Stimulated activated CD8-positive, alpha-beta memory T cell treated with anti-CD3 and anti-CD28 coated beads, Interleukin-4, amount 100 ng/mL, for 4 hours (primary cell): ENCODE results near the gene RAP1GAP2.

Experiments
- DNase-seq, 2 donors: peaks; one replicate each; pipeline ENCODE4 v3.0.0-alpha.2; 2020; ENCODE audit warnings: low read depth in 2 of 2, low spot score in 1 of 2

Gene RAP1GAP2

DNA sequence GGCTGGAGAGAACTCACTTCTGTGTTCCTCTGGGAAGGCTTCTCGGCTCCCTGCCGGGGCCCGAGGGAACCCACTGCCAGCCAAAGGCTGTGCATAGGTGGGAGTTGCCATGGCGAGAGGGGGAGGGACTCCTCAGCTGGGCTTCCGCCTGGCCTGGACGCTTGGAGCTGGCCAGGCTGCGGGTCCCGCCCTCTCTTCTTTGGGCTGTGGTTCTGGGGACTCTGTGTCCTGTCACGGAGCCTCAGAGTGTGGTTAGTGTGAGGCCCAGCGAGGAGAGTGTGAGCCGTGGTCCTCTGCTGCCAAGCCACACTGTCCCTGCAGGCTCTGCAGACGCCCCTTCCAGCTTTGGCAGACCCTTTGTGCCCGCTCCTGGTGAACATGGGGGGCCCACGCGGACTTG is 144.1 kb downstream of the RAP1GAP2 start:
- DNase-seq: no peak

GRCh38 chr17:2943981-2944380 is 147.7 kb downstream of the RAP1GAP2 start:
- no peak for DNase-seq

DNA sequence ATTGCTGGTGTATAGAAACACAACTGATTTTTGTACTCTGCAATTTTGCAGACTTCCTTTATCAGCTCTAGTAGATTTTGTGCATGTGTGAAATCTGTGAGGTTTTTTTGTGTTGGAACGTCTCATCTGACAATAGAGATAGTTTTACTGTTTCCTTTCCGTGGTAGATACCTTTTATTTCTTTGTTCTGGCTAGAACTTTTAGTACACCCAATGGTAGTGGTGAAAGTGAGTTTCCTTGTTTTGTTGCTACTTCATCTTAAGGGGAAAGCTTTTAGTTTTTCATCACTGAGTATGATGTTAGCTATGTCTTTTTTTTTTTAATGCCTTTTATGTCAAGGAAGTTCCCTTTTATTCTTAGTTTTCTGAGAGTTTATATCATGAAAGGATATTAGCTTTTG is 149.1 kb downstream of the RAP1GAP2 start:
- DNase-seq: no peak

- DNase-seq: no peak
Measured at GRCh38 chr17:2946144-2946543, 149.9 kb downstream of the RAP1GAP2 start.

GRCh38 chr17:2947588-2947950 is 151.3 kb downstream of the RAP1GAP2 start:
- DNase-seq: no peak

DNA sequence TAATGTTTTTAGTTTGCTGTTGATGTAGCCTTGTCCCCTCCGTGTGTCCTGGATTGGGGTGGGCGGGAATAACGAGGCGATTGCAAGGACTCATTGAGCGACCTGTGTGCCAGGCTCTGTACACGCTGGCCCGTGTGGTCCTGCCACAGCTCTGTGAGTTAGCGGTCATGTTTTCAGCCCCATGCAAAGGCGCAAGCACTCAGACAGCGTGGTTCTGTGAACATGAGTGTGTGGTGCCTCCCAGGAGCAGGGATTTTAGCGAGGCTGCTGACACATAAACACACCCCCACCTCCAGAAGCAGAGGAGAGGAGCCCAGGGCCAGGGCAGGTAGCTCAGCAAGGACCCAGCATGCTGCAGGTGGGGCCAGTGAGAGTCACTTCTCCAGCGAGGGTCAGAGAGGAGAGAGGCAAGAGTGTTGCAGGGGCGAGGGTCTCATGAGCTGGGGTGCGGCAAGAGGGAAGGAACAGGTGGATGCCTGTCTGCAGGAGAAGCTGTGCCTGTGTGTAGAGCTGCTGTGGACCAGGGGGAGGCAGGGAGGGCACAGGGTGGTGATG is 151.8 kb downstream of the RAP1GAP2 start:
- DNase-seq: no peak

- no peak for DNase-seq
Measured at GRCh38 chr17:2948721-2949468, 152.7 kb downstream of the RAP1GAP2 start.

- no peak for DNase-seq
Measured at GRCh38 chr17:2949469-2950044, 153.3 kb downstream of the RAP1GAP2 start.

DNA sequence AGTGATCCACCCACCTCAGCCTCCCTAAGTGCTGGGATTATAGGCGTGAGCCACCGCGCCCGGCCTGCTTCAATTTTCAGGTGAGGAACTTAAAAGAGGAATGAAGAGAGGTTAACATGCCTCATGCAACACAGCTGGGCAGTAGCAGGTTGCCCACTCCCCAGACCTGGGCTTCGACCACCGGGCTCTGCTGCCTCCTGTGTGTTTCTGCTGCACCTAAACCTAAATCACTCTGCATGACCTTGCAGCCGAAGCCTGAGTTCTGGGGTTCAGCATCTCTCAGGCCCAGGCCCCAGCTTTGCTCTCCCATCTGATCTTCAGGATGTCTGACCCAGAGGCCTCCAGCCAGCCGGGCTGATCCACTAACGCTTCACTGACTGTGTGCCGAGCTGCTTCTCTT is 154.6 kb downstream of the RAP1GAP2 start:
- no peak for DNase-seq

DNA sequence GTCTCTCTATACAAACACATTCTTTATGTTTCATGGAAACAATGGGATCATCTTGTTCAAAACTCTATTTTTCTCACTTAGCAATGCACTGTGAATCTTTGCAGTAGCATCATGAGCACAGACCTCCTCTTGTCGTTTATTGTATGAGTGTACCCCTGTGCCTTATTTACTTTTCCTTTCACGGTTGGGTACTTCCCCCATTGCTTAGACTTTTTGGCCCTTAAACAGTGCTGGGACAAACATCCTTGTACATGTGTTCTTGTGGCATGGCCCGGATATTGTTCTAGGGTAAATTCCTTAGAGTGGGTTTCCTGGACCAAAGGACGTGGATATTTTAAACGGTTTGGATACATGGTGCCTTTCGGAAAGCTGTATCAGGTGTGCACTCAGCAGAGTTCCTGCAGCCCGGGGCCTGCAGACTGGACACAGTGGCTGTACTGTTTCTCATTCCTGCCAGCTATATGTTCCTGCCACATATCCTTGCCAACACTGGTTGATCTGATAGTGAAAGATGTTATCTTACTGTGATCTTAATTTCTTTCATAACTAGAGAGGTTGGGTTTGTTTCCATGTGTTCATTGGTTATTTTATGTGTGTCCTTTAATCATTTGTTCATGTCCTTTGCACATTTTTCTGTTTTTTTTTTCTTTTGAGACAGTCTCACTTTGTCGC is 156.1 kb downstream of the RAP1GAP2 start:
- DNase-seq: no peak

DNA sequence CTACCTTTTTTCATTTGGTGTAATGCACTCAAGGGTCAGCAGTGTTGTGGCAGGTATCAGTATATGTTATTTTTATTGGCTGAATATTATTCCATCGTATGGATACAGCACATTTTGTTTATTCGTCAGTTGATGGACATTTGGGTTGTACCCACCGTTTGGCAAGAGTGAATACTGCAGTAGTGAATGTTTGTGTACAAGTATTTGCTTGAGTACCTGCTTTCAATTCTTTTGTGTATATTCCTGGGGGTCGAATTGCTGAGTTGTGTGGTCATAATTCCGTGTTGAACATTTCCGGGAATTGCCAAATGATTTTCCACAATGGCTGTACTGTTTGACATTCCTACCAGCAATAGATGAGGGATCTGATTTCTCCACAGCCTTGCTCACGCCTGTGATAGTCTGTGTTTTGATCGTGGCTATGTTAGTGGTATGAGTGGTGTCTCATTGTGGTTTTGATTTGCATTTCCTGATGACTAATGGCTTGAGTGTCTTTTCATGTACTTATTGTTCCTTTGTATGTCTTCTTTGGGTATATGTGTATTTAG is 158.7 kb downstream of the RAP1GAP2 start:
- no peak for DNase-seq

DNA sequence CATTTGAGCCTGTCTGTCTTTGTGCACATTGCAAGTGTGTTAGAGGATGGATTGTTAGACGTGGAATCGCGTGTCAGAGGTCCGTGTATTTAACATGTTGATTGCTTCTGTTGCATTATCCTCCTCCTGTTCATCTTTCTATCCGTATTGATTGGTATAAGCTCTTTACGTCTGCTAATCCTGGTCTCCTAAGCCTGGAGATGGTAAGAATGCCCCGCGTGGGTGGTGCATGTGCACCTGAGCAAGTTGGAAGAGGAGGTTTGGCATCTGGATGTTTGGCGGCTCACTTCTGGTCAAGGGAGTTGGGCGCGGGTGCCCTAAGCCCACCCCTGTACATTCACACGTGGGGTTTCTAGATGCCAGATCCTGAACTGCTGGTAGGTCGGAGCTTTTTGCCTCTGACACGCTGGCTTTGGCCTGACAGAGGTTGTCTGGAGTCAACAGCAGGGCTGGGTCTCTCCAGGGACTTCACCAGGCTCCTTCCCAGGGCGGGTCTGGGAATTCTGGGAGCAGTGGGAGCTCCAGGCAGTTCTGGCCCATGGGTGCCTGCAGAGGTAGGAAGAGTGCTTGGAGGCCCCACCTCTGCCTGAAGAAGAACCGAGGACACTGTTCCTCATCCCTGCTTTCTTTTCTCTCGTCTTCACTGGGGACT is 159.8 kb downstream of the RAP1GAP2 start:
- no peak for DNase-seq

- DNase-seq: no peak
Measured at GRCh38 chr17:2957631-2958286, 161.5 kb downstream of the RAP1GAP2 start.

DNA sequence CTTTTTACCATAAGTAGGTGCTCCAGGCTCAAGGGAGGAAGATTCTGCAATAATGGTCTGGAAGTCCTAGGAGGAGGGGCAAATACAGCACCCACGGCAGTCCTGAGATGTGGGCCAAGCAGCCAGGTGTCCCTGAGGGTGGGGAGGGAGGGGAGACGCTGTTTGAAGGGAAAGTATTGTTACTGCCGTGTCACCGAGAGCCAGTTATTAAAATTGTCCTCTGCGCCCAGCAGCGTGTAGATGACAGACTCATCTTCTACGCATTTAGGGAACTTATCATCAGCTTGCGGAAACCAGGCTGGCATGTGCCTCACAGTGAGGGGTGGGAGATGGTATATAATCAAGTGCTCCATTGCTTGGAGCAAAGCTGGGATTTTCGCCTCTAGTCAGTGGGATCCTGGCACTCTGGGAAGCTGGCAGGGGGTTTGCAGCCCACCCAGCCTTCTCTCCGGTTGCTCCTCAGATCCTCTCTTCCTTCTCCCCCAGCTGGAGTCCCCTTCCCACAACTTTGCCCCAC is 162.5 kb downstream of the RAP1GAP2 start:
- DNase-seq: no peak

GRCh38 chr17:2959371-2960130 is 163.3 kb downstream of the RAP1GAP2 start:
- DNase-seq: no peak

DNA sequence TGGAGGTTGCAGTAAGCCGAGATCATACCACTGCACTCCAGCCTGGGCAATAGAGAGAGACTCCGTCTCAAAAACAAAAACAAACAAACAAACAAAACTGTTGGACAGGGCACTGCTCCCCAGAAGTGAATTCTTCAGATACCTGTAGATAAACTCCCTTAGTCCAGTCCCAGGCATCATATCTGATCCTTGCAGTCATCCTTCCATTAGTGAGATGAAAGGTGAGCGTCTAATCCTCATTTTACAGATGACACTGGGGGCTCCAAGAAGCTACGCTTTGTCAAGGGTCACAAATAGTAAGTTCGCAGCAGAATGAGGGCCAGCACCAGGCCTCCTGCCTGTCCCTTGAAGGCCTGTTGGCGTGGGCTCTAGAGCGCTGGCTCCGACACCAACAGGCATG is 165.2 kb downstream of the RAP1GAP2 start:
- DNase-seq: no peak

GRCh38 chr17:2962236-2962635 is 166.0 kb downstream of the RAP1GAP2 start:
- no peak for DNase-seq

DNA sequence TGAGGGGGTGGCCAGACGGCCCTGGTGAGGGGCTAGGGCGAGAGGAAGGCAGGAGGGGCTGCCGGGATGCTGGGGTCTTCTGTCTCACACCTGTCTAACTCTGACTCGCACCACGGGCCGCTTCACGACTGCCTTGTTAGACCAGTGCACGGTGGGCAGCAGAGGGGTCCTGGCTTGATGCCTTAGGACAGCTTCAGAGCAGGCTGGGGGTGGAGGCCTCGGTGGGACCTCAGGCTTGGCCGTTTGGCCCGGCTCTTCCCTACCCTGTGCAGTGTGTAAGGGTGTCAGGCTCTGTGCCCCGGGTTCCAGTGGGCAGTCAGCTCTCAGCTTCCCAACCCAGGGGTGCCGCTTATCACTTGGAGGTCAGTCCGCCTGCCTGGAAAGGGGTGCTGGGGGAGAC is 166.5 kb downstream of the RAP1GAP2 start:
- no peak for DNase-seq

- no peak for DNase-seq
Measured at GRCh38 chr17:2963332-2964027, 167.2 kb downstream of the RAP1GAP2 start.

GRCh38 chr17:2964028-2964356 is 167.8 kb downstream of the RAP1GAP2 start:
- no peak for DNase-seq
